ENCODE data around the gene FMO3.

Gene FMO3

DNA sequence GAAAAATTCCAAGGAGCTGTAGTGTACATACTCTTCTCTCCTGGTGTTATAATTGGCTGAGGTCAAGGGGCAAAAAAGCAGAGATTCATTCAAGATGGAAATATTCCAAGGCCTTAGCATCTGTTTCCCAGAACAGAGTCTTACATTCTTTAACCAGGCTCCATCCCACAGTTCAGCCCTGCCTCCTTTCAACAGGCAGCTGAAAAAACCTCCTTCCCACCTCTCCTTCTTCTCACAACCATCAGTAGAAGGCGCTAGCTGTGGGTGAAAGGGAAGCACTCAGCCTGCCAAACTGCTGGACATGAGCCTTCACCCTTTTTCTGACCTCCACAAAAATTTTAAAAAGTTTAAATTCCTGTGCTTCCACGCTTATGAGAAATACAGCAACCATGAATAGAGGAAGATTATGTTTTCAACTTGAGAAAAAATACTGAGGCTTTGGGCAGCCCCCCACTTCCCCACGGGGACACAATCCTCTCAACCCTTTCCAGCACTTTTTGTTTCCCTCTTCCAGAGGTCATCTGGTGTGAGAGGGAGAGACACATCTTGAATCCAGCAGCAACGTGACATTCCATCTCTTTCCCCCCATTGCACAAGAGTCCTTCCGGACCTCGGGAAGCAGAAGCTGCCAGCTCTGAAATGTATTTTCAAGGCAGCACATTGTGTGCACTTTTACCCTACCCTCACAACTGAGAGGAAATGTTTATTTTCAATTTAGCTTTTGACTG is 51.1 kb downstream of the FMO3 start:
- TF ChIP-seq ZNF473 (tag by site-specific recombination; IDR thresholded peaks at IDR 0.05): no peak
- TF ChIP-seq ZNF510 (tag by site-specific recombination; IDR thresholded peaks at IDR 0.05; ENCODE audit: insufficient replicate concordance): no peak
- no peak for TF ChIP-seq WT1 (tag by site-specific recombination; IDR thresholded peaks at IDR 0.05)
- TF ChIP-seq, protein P1, sequence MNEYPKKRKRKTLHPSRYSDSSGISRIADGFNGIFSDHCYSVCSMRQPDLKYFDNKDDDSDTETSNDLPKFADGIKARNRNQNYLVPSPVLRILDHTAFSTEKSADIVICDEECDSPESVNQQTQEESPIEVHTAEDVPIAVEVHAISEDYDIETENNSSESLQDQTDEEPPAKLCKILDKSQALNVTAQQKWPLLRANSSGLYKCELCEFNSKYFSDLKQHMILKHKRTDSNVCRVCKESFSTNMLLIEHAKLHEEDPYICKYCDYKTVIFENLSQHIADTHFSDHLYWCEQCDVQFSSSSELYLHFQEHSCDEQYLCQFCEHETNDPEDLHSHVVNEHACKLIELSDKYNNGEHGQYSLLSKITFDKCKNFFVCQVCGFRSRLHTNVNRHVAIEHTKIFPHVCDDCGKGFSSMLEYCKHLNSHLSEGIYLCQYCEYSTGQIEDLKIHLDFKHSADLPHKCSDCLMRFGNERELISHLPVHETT (tag by site-specific recombination; IDR thresholded peaks at IDR 0.05): no peak
- TF ChIP-seq FEZF1 (tag by site-specific recombination; IDR thresholded peaks at IDR 0.05): no peak
- TF ChIP-seq, protein P2, sequence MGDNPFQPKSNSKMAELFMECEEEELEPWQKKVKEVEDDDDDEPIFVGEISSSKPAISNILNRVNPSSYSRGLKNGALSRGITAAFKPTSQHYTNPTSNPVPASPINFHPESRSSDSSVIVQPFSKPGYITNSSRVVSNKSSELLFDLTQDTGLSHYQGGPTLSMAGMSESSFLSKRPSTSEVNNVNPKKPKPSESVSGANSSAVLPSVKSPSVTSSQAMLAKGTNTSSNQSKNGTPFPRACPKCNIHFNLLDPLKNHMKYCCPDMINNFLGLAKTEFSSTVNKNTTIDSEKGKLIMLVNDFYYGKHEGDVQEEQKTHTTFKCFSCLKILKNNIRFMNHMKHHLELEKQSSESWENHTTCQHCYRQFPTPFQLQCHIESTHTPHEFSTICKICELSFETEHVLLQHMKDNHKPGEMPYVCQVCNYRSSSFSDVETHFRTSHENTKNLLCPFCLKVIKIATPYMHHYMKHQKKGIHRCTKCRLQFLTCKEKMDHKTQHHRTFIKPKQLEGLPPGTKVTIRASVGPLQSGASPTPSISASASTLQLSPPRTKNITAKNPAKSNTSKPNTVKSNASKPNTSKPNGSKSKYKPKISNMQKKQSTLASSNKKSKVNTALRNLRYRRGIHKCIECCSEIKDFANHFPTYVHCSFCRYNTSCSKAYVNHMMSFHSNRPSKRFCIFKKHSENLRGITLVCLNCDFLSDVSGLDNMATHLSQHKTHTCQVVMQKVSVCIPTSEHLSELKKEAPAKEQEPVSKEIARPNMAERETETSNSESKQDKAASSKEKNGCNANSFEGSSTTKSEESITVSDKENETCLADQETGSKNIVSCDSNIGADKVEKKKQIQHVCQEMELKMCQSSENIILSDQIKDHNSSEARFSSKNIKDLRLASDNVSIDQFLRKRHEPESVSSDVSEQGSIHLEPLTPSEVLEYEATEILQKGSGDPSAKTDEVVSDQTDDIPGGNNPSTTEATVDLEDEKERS (tag by site-specific recombination; IDR thresholded peaks at IDR 0.05): no peak
- no peak for TF ChIP-seq ZNF302 (tag by site-specific recombination; IDR thresholded peaks at IDR 0.05; ENCODE audit: low read depth)
- TF ChIP-seq PRDM1 (tag by site-specific recombination; IDR thresholded peaks at IDR 0.05): no peak
- no peak for TF ChIP-seq ZNF76 (tag by site-specific recombination; IDR thresholded peaks at IDR 0.05; ENCODE audit: borderline replicate concordance, low read depth)
- no peak for TF ChIP-seq ZNF707 (tag by site-specific recombination; IDR thresholded peaks at IDR 0.05)
- TF ChIP-seq ZNF529 (tag by site-specific recombination; IDR thresholded peaks at IDR 0.05; ENCODE audit: insufficient replicate concordance): no peak
- TF ChIP-seq MZF1 (tag by site-specific recombination; IDR thresholded peaks at IDR 0.05; ENCODE audit: borderline replicate concordance): no peak
- Histone ChIP-seq H3K9me3 (ENCODE audit: control insufficient read depth, insufficient read depth, low read depth, low read length) (no peaks in the 10 kb centered on the region), H3K4me3 (ENCODE audit: low read depth, low read length) (no peak overlapping the region), H3K4me1 (ENCODE audit: control insufficient read depth, insufficient read depth, low read length) (peaks cover 28% of the 10 kb centered on the region), H3K27ac (ENCODE audit: extremely low read depth, low read depth, low read length) (peak overlapping the region; percentile 81), H3K36me3 (ENCODE audit: control insufficient read depth in 2 of 2, insufficient read depth in 1 of 2, low read length in 2 of 2) (no peaks in the 10 kb centered on the region)
- ChIA-PET POLR2A (no interaction called here), CTCF (interaction anchor here (0.7 kb wide), 4 partner anchors 61 to 213 kb away, joined by 3 to 4 read pairs (median 3); no protein-coding TSS in a partner anchor)

DNA sequence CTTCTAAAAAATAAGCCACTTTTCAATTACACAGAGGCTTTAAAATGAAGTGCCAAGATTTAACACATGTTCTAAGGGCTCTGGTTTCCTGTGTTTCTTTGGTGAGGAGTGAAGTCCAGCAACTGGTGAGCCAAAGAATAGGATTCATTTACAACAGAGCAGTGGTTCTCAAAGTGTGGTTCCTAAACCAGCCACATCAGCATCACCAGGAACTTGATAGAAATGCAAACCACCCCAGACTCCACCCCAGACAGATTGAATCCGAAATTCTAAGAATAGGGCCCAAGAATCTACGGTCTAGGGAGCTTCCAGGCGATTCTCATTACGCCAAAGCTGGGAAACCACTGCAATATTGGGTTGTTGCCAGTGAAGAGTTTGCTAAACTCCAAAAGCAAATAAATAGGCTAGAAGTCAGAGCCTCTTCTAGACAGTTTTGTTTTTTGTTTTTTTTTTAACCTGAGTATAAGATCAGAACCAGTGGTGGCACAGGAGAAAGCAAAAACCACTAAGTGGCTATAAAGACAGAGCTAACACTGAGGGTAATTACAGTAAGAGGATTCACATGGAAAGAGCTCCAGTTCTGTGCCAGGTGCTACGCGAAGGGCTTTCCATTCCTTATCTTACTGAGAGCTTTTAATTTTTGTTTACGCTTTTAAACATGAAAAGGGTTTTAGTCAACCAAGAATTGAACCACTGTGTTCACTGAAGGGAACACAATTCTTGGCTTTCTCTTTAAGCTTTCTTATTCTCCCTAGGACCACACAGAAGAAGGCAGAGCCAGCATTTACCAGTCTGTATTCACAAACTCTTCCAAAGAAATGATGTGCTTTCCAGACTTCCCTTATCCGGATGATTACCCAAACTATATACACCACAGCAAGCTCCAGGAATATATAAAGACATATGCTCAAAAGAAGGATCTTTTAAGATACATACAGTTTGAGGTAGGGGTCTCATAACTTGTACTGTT is 52.0 kb downstream of the FMO3 start:
- H3K27ac ChIP-seq (ENCODE audit: extremely low read depth, low read depth, low read length): peak overlapping the region; percentile 81
- H3K4me3 ChIP-seq (ENCODE audit: low read depth, low read length): no peak overlapping the region
- POLR2A ChIA-PET: no interaction called here
- H3K9me3 ChIP-seq (ENCODE audit: control insufficient read depth, insufficient read depth, low read depth, low read length): no peaks in the 10 kb centered on the region
- H3K36me3 ChIP-seq (ENCODE audit: control insufficient read depth in 2 of 2, insufficient read depth in 1 of 2, low read length in 2 of 2): no peaks in the 10 kb centered on the region
- CTCF ChIA-PET: interaction anchor here (0.6 to 1.0 kb wide), 4 partner anchors 62 to 182 kb away, joined by 3 read pairs; no protein-coding TSS in a partner anchor
- H3K4me1 ChIP-seq (ENCODE audit: control insufficient read depth, insufficient read depth, low read length): peaks cover 26% of the 10 kb centered on the region
- TF ChIP-seq GLI4 (tag by site-specific recombination; IDR thresholded peaks at IDR 0.05) (no peak), ZNF274 (IDR thresholded peaks at IDR 0.05; ENCODE audit: low read length) (no peak), ZNF274 (tag by site-specific recombination; IDR thresholded peaks at IDR 0.05; ENCODE audit: borderline replicate concordance) (no peak), ZNF302 (tag by site-specific recombination; IDR thresholded peaks at IDR 0.05; ENCODE audit: low read depth) (no peak), OVOL3 (tag by site-specific recombination; IDR thresholded peaks at IDR 0.05) (peak; percentile 86)
- TF ChIP-seq, protein P3, sequence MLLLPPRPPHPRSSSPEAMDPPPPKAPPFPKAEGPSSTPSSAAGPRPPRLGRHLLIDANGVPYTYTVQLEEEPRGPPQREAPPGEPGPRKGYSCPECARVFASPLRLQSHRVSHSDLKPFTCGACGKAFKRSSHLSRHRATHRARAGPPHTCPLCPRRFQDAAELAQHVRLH (tag by site-specific recombination; IDR thresholded peaks at IDR 0.05): 0 out of 2 replicates have a peak, but pooled peaks have one; percentile 50
- TF ChIP-seq, protein P4, sequence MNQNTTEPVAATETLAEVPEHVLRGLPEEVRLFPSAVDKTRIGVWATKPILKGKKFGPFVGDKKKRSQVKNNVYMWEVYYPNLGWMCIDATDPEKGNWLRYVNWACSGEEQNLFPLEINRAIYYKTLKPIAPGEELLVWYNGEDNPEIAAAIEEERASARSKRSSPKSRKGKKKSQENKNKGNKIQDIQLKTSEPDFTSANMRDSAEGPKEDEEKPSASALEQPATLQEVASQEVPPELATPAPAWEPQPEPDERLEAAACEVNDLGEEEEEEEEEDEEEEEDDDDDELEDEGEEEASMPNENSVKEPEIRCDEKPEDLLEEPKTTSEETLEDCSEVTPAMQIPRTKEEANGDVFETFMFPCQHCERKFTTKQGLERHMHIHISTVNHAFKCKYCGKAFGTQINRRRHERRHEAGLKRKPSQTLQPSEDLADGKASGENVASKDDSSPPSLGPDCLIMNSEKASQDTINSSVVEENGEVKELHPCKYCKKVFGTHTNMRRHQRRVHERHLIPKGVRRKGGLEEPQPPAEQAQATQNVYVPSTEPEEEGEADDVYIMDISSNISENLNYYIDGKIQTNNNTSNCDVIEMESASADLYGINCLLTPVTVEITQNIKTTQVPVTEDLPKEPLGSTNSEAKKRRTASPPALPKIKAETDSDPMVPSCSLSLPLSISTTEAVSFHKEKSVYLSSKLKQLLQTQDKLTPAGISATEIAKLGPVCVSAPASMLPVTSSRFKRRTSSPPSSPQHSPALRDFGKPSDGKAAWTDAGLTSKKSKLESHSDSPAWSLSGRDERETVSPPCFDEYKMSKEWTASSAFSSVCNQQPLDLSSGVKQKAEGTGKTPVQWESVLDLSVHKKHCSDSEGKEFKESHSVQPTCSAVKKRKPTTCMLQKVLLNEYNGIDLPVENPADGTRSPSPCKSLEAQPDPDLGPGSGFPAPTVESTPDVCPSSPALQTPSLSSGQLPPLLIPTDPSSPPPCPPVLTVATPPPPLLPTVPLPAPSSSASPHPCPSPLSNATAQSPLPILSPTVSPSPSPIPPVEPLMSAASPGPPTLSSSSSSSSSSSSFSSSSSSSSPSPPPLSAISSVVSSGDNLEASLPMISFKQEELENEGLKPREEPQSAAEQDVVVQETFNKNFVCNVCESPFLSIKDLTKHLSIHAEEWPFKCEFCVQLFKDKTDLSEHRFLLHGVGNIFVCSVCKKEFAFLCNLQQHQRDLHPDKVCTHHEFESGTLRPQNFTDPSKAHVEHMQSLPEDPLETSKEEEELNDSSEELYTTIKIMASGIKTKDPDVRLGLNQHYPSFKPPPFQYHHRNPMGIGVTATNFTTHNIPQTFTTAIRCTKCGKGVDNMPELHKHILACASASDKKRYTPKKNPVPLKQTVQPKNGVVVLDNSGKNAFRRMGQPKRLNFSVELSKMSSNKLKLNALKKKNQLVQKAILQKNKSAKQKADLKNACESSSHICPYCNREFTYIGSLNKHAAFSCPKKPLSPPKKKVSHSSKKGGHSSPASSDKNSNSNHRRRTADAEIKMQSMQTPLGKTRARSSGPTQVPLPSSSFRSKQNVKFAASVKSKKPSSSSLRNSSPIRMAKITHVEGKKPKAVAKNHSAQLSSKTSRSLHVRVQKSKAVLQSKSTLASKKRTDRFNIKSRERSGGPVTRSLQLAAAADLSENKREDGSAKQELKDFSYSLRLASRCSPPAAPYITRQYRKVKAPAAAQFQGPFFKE (tag by site-specific recombination; IDR thresholded peaks at IDR 0.05; ENCODE audit: borderline replicate concordance): no peak
- TF ChIP-seq, protein P5, sequence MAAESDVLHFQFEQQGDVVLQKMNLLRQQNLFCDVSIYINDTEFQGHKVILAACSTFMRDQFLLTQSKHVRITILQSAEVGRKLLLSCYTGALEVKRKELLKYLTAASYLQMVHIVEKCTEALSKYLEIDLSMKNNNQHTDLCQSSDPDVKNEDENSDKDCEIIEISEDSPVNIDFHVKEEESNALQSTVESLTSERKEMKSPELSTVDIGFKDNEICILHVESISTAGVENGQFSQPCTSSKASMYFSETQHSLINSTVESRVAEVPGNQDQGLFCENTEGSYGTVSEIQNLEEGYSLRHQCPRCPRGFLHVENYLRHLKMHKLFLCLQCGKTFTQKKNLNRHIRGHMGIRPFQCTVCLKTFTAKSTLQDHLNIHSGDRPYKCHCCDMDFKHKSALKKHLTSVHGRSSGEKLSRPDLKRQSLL (tag by site-specific recombination; IDR thresholded peaks at IDR 0.05): no peak
